DND-41 (cell line): Measurements from ENCODE around the gene LTBP1.

ENCODE experiments used
- ATAC-seq: fragments of 200-7000 bp; cut with Tn5 transposase; 3 replicates; pipeline ENCODE4 v1.9.1; 2021; ENCODE audit warnings: low read depth; ENCODE audit not compliant: insufficient read depth
- DNase-seq: peaks from one replicate; pipeline ENCODE4 v3.0.0-alpha.2; 2020
- H2AFZ ChIP-seq: 2 replicates; pipeline ENCODE4 v1.6.0; 2012; ENCODE audit warnings: low read depth, low read length
- H3K27ac ChIP-seq: 2 replicates; pipeline ENCODE4 v1.5.1; 2012; ENCODE audit warnings: low read length, inconsistent platforms
- H3K27me3 ChIP-seq: fragments of 200-600 bp; sonication (generic); 2 replicates; pipeline ENCODE4 v1.6.0; 2012; ENCODE audit warnings: low read length, mild to moderate bottlenecking, inconsistent platforms; ENCODE audit not compliant: insufficient read depth, poor library complexity
- H3K36me3 ChIP-seq: 2 replicates; pipeline ENCODE4 v1.5.1; 2012; ENCODE audit warnings: low read length, inconsistent platforms; ENCODE audit not compliant: insufficient read depth
- H3K4me1 ChIP-seq: 2 replicates; pipeline ENCODE4 v1.5.1; 2012; ENCODE audit warnings: mild to moderate bottlenecking, low read length; ENCODE audit not compliant: insufficient read depth
- H3K4me2 ChIP-seq: 2 replicates; pipeline ENCODE4 v1.6.0; 2012; ENCODE audit warnings: mild to moderate bottlenecking, moderate library complexity, low read length, inconsistent platforms; ENCODE audit not compliant: insufficient read depth
- H3K4me3 ChIP-seq, 2 experiments: fragments of 200-600 bp in 1 of 2; shearing (Covaris generic) in 1 of 2; 2 replicates each; pipeline ENCODE4 v1.5.1; 2012 to 2016; ENCODE audit warnings: inconsistent platforms in 2 of 2, low read length in 2 of 2, mild to moderate bottlenecking in 2 of 2, low read depth in 1 of 2, moderate library complexity in 1 of 2
- H3K79me2 ChIP-seq: 2 replicates; pipeline ENCODE4 v1.6.0; 2012; ENCODE audit warnings: low read length, inconsistent platforms; ENCODE audit not compliant: insufficient read depth
- H3K9ac ChIP-seq: 2 replicates; pipeline ENCODE4 v1.6.0; 2012; ENCODE audit warnings: low read depth, mild to moderate bottlenecking, inconsistent platforms, low read length, moderate library complexity
- H3K9me3 ChIP-seq: 2 replicates; pipeline ENCODE4 v1.5.1; 2012; ENCODE audit warnings: low read length, moderate library complexity, mild to moderate bottlenecking, inconsistent platforms; ENCODE audit not compliant: insufficient read depth, severe bottlenecking
- H4K20me1 ChIP-seq: 2 replicates; pipeline ENCODE4 v1.6.0; 2012; ENCODE audit warnings: low read length; ENCODE audit not compliant: insufficient read depth
- EZH2 ChIP-seq: IDR thresholded peaks from 3 replicates; pipeline ENCODE4 v1.6.1; 2012; ENCODE audit warnings: borderline replicate concordance, low read depth, mild to moderate bottlenecking, moderate library complexity, low read length, inconsistent platforms; ENCODE audit not compliant: severe bottlenecking
- TF ChIP-seq, protein P1 (sequence below): IDR thresholded peaks from 2 replicates; pipeline ENCODE4 v1.5.1; 2012; ENCODE audit warnings: borderline replicate concordance, low read length, moderate library complexity, mild to moderate bottlenecking; ENCODE audit not compliant: poor library complexity, severe bottlenecking; ENCODE audit errors: extremely low read depth

LTBP1 gene

DNA sequence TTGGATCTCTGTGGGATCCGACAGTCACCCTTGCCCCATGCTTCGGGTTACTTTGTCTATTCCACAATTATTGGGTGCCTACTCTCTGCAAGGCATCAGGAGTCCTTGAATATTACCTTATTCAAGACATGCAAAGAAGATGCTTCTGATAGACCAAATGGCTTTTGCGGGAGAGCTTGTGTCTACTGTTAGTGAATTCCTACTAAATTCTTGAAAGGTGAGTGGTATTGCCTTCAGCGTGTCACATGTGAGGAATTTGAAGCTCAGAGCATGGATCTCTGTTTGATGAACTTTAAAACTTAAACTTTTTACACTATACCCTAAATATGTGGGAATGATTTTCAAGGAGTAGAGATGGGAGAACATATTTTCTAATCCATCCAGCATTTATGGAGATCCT lies 184.4 kb downstream of the LTBP1 start:
- Histone ChIP-seq H2AFZ (no peak overlapping the region), H3K36me3 (no peaks in the 10 kb centered on the region), H3K9me3 (no peaks in the 10 kb centered on the region), H3K27me3 (no peaks in the 10 kb centered on the region), H3K4me1 (no peaks in the 10 kb centered on the region), H3K9ac (no peak overlapping the region), H3K4me2 (no peak overlapping the region), H3K4me3 (no peak overlapping the region), H4K20me1 (no peaks in the 10 kb centered on the region), H3K79me2 (no peaks in the 10 kb centered on the region), H3K27ac (no peak overlapping the region)
- no peak for DNase-seq
- TF ChIP-seq, protein P1, sequence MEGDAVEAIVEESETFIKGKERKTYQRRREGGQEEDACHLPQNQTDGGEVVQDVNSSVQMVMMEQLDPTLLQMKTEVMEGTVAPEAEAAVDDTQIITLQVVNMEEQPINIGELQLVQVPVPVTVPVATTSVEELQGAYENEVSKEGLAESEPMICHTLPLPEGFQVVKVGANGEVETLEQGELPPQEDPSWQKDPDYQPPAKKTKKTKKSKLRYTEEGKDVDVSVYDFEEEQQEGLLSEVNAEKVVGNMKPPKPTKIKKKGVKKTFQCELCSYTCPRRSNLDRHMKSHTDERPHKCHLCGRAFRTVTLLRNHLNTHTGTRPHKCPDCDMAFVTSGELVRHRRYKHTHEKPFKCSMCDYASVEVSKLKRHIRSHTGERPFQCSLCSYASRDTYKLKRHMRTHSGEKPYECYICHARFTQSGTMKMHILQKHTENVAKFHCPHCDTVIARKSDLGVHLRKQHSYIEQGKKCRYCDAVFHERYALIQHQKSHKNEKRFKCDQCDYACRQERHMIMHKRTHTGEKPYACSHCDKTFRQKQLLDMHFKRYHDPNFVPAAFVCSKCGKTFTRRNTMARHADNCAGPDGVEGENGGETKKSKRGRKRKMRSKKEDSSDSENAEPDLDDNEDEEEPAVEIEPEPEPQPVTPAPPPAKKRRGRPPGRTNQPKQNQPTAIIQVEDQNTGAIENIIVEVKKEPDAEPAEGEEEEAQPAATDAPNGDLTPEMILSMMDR: no peak
- TF ChIP-seq EZH2: no peak
- ATAC-seq: no peak

DNA sequence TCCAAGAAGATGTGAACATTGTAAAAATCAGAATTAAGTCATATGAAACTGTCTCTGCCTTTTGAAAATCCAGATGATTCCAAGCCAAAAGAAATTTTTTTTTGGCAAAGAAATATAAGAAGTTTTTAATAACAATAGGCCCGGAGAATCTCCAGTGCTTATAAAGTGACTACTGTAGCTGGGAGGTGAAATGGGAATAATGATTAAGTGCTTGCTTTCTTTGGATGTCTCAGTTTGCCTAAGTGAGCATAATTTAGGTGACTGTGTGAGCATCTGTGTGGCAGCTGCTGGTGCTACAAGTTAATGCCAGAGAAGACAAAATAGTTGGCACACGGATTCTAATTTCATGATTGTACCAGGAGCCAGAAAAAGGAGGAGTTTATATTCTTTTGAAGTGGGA lies 185.0 kb downstream of the LTBP1 start:
- no peak for TF ChIP-seq EZH2
- TF ChIP-seq, protein P1: no peak
- Histone ChIP-seq H3K79me2 (no peaks in the 10 kb centered on the region), H3K9ac (no peak overlapping the region), H4K20me1 (no peaks in the 10 kb centered on the region), H3K27me3 (no peaks in the 10 kb centered on the region), H3K4me3 (no peak overlapping the region), H3K36me3 (no peaks in the 10 kb centered on the region), H3K27ac (no peak overlapping the region), H3K4me1 (no peaks in the 10 kb centered on the region), H2AFZ (no peak overlapping the region), H3K9me3 (no peaks in the 10 kb centered on the region), H3K4me2 (no peak overlapping the region)
- no peak for ATAC-seq
- no peak for DNase-seq

DNA sequence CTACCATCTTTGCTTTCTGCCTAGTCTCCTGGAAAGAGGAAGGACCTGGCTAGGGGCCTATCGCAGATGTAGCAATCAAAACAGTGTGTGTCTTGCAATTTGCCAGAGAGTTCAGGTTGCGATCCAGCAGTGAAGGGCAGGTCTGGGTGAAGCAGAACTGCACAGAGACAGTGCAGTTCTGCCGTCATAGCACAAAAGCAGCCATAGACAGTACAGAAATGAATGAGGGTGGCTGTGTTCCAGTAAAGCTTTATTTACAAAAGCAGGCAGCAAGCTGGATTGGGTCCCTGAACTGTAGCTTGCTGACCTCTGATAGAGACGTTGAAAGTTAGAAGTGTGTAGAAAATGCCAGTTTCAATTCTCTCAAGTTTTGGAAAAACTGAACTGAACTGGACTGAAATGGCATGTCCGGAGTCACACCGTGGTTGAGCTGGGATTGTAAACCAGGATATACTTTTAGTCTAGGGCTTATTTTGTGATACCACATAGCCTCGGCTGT lies 186.8 kb downstream of the LTBP1 start:
- Histone ChIP-seq H3K27ac (no peak overlapping the region), H4K20me1 (no peaks in the 10 kb centered on the region), H3K4me2 (no peak overlapping the region), H3K27me3 (no peaks in the 10 kb centered on the region), H3K36me3 (no peaks in the 10 kb centered on the region), H3K79me2 (no peaks in the 10 kb centered on the region), H3K4me1 (no peaks in the 10 kb centered on the region), H3K9ac (no peak overlapping the region), H3K4me3 (no peak overlapping the region), H2AFZ (no peak overlapping the region), H3K9me3 (no peaks in the 10 kb centered on the region)
- DNase-seq (no peak), ATAC-seq (no peak)
- TF ChIP-seq, protein P1: no peak
- TF ChIP-seq EZH2: no peak
